ACC112 (cell line): Measurements from ENCODE around the gene RAP1GAP2.

Experiments used
- H2AFZ ChIP-seq: fragments of 200-600 bp; sonication (generic); one replicate; pipeline ENCODE4 v1.6.0; 2017; ENCODE audit warnings: antibody characterized with exemption, low read length; ENCODE audit not compliant: unreplicated experiment
- H3K27ac ChIP-seq: fragments of 200-600 bp; sonication (generic); 2 replicates; pipeline ENCODE4 v1.5.1; 2014; ENCODE audit warnings: low read depth, mild to moderate bottlenecking, antibody characterized with exemption, low read length, moderate library complexity
- H3K27me3 ChIP-seq: fragments of 200-600 bp; sonication (generic); 2 replicates; pipeline ENCODE4 v1.6.1; 2014; ENCODE audit warnings: mild to moderate bottlenecking, antibody characterized with exemption, low read length, moderate library complexity, mixed read lengths; ENCODE audit not compliant: insufficient read depth
- H3K36me3 ChIP-seq: fragments of 200-600 bp; sonication (generic); 2 replicates; pipeline ENCODE4 v1.6.1; 2016; ENCODE audit warnings: mild to moderate bottlenecking, antibody characterized with exemption, low read length, moderate library complexity, mixed read lengths; ENCODE audit not compliant: insufficient read depth
- H3K4me1 ChIP-seq: fragments of 200-600 bp; sonication (generic); one replicate; pipeline ENCODE4 v1.6.1; 2016; ENCODE audit warnings: low read length, mixed read lengths; ENCODE audit not compliant: insufficient read depth, unreplicated experiment, control insufficient read depth
- H3K4me3 ChIP-seq: fragments of 200-600 bp; sonication (generic); 2 replicates; pipeline ENCODE4 v1.5.1; 2014; ENCODE audit warnings: mild to moderate bottlenecking, low read depth, low read length
- H3K79me2 ChIP-seq: fragments of 200-600 bp; sonication (generic); one replicate; pipeline ENCODE4 v1.6.0; 2016; ENCODE audit warnings: low read length; ENCODE audit not compliant: control insufficient read depth, unreplicated experiment, insufficient read depth

RAP1GAP2 gene

GRCh38 chr17:2933606-2934005 is 137.4 kb downstream of the RAP1GAP2 start:
- no peaks in the 10 kb centered on the region for H3K79me2 ChIP-seq
- H3K4me3 ChIP-seq: no peak overlapping the region
- H3K27me3 ChIP-seq: no peaks in the 10 kb centered on the region
- H2AFZ ChIP-seq: no peak overlapping the region
- H3K36me3 ChIP-seq: no peaks in the 10 kb centered on the region
- H3K4me1 ChIP-seq: no peaks in the 10 kb centered on the region
- no peak overlapping the region for H3K27ac ChIP-seq

DNA sequence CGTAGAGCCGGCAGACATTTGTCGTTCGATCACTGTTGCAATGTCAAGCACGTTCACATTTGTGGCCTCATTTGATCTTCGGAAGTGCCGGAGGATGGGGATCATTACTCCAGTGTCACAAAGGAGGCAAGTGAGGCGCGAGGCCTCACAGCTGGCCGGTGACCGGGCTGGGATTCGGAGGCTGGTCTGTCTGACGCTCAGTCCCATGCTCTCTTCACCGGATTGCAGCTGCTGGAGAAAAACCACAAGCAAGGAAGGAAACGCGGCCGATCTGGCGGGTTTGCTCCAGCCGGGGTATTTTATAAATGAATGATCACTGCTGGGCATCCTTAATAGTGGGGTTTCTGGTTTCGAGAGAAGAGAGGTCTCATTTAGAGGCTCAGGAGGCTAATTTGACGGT is 139.4 kb downstream of the RAP1GAP2 start:
- H3K36me3 ChIP-seq: no peaks in the 10 kb centered on the region
- no peak overlapping the region for H3K27ac ChIP-seq
- H2AFZ ChIP-seq: no peak overlapping the region
- H3K79me2 ChIP-seq: no peaks in the 10 kb centered on the region
- H3K4me1 ChIP-seq: no peaks in the 10 kb centered on the region
- no peak overlapping the region for H3K4me3 ChIP-seq
- H3K27me3 ChIP-seq: no peaks in the 10 kb centered on the region

- H2AFZ ChIP-seq: no peak overlapping the region
- no peak overlapping the region for H3K27ac ChIP-seq
Measured at GRCh38 chr17:2936351-2936750, 140.1 kb downstream of the RAP1GAP2 start.

GRCh38 chr17:2936771-2937321 is 140.6 kb downstream of the RAP1GAP2 start:
- H3K27me3 ChIP-seq: no peaks in the 10 kb centered on the region
- H2AFZ ChIP-seq: no peak overlapping the region
- no peak overlapping the region for H3K27ac ChIP-seq
- H3K36me3 ChIP-seq: no peaks in the 10 kb centered on the region
- no peaks in the 10 kb centered on the region for H3K79me2 ChIP-seq
- no peaks in the 10 kb centered on the region for H3K4me1 ChIP-seq
- H3K4me3 ChIP-seq: no peak overlapping the region

More at GRCh38 chr17:2936351-2936750, 140.1 kb downstream of the RAP1GAP2 start:
- no peak overlapping the region for H3K4me3 ChIP-seq
- no peaks in the 10 kb centered on the region for H3K79me2 ChIP-seq
- no peaks in the 10 kb centered on the region for H3K4me1 ChIP-seq
- no peaks in the 10 kb centered on the region for H3K36me3 ChIP-seq
- H3K27me3 ChIP-seq: no peaks in the 10 kb centered on the region

DNA sequence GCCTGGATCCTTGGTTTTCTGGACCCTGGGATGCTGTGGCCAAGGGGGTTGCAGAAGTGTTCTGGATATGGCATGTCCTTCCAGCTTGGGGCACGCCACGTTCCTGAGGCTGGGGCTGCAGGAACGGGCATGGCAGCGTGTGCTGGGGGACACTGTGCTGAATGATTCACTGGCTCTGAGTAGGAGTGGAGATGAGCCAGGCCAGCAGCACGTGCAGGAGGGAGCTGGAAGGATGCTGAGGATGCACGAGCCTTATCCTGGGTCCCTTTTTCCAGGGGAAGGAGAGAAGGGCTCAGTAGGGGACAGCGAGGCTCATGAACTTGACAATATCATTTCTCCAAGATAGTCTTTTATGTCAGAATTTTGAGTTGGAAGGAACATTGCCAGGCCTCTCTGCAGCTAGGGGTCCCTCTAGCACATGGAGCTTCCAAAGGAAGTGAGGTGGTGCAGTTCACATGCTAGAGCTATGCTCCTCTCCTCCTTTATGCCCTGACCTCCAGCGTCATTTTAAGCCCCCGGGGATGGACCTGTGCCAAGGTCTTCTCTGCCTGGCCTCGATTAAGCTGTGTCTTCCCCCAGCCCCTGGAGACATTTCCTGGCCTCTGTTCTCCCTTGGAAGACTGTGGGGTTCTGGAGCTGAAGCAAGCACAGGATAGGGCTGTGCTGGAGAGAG is 141.2 kb downstream of the RAP1GAP2 start:
- Histone ChIP-seq H2AFZ (no peak overlapping the region), H3K27me3 (no peaks in the 10 kb centered on the region), H3K27ac (no peak overlapping the region)

GRCh38 chr17:2939714-2940351 is 143.6 kb downstream of the RAP1GAP2 start:
- Histone ChIP-seq H3K4me1 (no peaks in the 10 kb centered on the region), H3K79me2 (no peaks in the 10 kb centered on the region), H2AFZ (no peak overlapping the region), H3K27ac (no peak overlapping the region), H3K4me3 (no peak overlapping the region), H3K27me3 (no peaks in the 10 kb centered on the region), H3K36me3 (no peaks in the 10 kb centered on the region)

More for the DNA sequence above, 141.2 kb downstream of the RAP1GAP2 start:
- no peaks in the 10 kb centered on the region for H3K79me2 ChIP-seq
- H3K4me1 ChIP-seq: no peaks in the 10 kb centered on the region
- H3K36me3 ChIP-seq: no peaks in the 10 kb centered on the region
- H3K4me3 ChIP-seq: no peak overlapping the region

DNA sequence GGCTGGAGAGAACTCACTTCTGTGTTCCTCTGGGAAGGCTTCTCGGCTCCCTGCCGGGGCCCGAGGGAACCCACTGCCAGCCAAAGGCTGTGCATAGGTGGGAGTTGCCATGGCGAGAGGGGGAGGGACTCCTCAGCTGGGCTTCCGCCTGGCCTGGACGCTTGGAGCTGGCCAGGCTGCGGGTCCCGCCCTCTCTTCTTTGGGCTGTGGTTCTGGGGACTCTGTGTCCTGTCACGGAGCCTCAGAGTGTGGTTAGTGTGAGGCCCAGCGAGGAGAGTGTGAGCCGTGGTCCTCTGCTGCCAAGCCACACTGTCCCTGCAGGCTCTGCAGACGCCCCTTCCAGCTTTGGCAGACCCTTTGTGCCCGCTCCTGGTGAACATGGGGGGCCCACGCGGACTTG is 144.1 kb downstream of the RAP1GAP2 start:
- Histone ChIP-seq H3K4me3 (no peak overlapping the region), H3K27ac (no peak overlapping the region), H3K79me2 (no peaks in the 10 kb centered on the region), H3K4me1 (no peaks in the 10 kb centered on the region), H2AFZ (no peak overlapping the region), H3K36me3 (no peaks in the 10 kb centered on the region), H3K27me3 (no peaks in the 10 kb centered on the region)

GRCh38 chr17:2943981-2944380 is 147.7 kb downstream of the RAP1GAP2 start:
- Histone ChIP-seq H3K4me3 (no peak overlapping the region), H3K79me2 (no peaks in the 10 kb centered on the region), H3K36me3 (no peaks in the 10 kb centered on the region), H2AFZ (no peak overlapping the region), H3K27me3 (no peaks in the 10 kb centered on the region), H3K27ac (no peak overlapping the region), H3K4me1 (no peaks in the 10 kb centered on the region)

DNA sequence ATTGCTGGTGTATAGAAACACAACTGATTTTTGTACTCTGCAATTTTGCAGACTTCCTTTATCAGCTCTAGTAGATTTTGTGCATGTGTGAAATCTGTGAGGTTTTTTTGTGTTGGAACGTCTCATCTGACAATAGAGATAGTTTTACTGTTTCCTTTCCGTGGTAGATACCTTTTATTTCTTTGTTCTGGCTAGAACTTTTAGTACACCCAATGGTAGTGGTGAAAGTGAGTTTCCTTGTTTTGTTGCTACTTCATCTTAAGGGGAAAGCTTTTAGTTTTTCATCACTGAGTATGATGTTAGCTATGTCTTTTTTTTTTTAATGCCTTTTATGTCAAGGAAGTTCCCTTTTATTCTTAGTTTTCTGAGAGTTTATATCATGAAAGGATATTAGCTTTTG is 149.1 kb downstream of the RAP1GAP2 start:
- H3K4me3 ChIP-seq: no peak overlapping the region
- H2AFZ ChIP-seq: no peak overlapping the region
- no peaks in the 10 kb centered on the region for H3K4me1 ChIP-seq
- H3K36me3 ChIP-seq: no peaks in the 10 kb centered on the region
- H3K27me3 ChIP-seq: no peaks in the 10 kb centered on the region
- H3K27ac ChIP-seq: no peak overlapping the region
- no peaks in the 10 kb centered on the region for H3K79me2 ChIP-seq

DNA sequence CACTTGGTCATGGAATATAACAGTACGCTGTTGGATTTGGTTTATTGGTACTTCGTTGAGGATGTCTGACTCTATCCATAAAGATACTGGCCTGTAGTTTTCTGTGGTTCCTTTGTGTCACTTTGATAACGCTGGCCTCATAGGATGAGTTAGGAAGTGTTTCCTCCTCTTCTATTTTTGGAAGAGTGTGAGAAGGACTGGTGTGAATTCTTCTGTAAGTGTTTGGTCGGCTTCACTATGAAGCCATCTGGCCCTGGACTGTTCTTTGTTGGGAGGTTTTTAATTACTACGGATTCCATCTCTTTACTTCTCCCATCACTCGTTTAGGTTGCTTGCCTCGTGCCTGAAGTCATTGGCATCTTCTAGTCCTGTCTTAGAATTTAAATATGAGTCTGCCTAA is 149.9 kb downstream of the RAP1GAP2 start:
- H3K27me3 ChIP-seq: no peaks in the 10 kb centered on the region
- H3K79me2 ChIP-seq: no peaks in the 10 kb centered on the region
- no peak overlapping the region for H3K4me3 ChIP-seq
- no peak overlapping the region for H3K27ac ChIP-seq
- H2AFZ ChIP-seq: no peak overlapping the region
- H3K36me3 ChIP-seq: no peaks in the 10 kb centered on the region
- no peaks in the 10 kb centered on the region for H3K4me1 ChIP-seq

- Histone ChIP-seq H3K79me2 (no peaks in the 10 kb centered on the region), H2AFZ (no peak overlapping the region), H3K36me3 (no peaks in the 10 kb centered on the region), H3K27me3 (no peaks in the 10 kb centered on the region), H3K4me3 (no peak overlapping the region), H3K4me1 (no peaks in the 10 kb centered on the region), H3K27ac (no peak overlapping the region)
Measured at GRCh38 chr17:2947588-2947950, 151.3 kb downstream of the RAP1GAP2 start.
